GM21528 (cell line): ENCODE results near the gene PDE10A.

Source experiments
- ATAC-seq: cut with Tn5 transposase; IDR thresholded peaks from one replicate; pipeline ENCODE4 v1.9.1; 2021; ENCODE audit warnings: mild to moderate bottlenecking, moderate library complexity; ENCODE audit not compliant: unreplicated experiment, low FRiP score

The PDE10A gene

DNA sequence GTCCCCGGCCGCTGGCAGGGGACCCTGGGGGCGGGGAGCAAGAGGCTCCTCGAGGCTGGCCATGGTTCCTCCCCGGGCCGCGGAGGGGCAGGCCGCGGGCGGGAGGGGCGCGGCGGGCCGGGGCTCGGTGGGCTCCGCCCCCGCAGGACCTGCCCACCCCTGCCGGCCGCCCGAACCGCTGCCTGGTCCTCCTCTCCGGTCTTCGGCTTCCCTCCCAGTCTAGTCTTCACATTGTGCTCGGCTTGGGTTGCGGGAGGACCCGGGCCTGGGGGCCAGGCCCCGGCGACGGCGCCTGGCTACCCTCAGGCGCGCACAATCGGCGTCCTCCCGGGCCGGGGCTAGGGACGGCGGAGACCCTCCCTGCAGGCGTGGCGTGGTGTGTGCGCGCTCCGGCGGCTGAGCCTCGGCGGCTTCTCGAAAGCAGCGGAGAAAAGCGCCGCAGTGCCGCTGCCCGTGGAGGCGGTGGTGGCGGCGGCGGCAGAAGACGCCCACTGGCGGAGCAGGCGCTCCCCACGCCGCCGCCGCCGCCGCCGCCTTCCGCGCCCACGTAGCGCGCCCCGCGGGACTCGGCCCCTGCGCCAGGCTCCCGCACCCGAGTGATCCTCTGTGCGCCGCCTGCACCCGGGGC lies at the start of gene PDE10A:
PDE10A (minus strand) TSS at position 493 of the 628 bp plus-strand sequence; CDS start at position 63, 430 bp downstream.
- no peak for ATAC-seq

DNA sequence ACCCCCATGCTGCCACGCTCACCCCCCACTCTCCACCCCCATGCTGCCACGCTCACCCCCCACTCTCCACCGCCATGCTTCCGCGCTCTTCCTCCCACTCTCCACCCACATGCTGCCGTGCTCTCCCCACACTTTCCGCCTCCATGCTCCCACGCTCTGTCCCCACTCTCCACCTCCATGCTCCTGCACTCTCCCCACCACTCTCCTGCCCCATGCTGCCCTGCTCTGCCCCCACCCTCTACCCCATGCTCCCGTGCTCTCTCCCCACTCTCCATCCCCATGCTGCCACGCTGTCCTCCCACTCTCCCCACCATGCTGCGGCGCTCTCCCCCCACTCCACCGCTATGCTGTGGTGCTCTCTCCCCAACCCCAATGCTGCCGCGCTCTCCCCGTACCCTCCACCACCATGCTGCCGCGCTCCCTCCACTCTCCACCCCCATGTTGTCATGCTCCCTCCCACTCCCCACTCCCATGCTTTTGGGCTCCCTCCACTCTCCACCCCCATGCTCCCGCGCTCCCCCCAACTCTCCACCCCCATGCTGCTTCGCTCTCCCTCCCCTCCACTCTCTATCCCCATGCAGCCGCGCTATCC lies 46.0 kb upstream of the PDE10A start:
- ATAC-seq: no peak

DNA sequence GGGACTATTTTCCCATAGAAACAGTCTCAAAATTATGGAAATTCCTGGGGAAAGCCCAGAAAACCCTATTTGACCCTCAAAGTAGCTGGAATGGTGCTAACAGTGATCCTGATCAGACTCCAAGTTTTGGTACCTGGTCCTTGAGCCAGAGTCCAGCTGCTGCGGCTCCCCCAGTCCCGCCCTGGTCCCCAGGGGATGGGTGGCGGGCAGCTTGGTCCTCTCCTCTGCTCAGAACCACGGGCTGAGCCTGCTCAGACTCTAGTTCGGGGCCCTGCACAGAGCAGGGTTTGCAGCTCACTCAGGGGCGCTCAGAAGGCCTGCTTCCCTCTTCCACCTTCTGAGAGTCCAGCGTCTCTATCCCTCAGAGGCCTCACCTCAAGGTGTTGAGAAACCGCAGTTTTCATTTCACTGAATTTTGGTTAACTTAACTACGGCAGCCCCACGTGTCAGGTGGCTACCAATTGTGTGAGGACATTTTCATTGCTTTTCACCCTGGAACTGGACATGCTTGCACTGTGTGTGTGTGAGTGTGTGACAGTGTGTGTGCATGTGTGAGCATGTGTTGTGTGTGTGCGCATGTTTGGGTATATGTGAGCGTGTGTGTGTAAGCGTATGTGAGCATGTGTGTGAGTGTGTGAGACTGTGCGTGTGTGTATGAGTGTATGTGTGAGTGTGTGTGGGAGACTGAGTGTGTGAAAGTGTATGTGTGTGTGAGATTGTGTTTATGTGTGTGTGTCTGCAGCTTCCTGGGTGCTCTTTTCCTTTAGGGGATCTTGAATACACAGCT lies 44.2 kb upstream of the PDE10A start:
- ATAC-seq: no peak

DNA sequence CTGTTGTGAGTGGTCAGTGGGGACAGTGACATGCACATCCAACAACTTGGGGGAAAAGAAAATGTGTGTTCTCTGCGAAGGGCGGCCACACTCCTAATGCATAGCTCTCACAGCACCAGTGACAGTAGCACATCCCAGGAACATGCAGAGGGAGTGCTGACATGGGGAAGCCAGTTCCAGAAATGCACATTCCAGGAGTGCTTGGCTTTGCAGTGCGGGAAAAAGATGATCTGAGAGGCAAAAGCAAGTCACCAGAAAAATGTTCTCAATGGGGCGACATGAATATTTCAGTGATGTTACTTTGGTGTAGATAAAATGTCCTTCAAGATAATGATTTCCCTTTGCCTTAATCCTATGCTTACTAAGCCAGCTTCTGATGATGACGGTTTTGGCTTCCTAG lies 42.9 kb upstream of the PDE10A start:
- no peak for ATAC-seq

DNA sequence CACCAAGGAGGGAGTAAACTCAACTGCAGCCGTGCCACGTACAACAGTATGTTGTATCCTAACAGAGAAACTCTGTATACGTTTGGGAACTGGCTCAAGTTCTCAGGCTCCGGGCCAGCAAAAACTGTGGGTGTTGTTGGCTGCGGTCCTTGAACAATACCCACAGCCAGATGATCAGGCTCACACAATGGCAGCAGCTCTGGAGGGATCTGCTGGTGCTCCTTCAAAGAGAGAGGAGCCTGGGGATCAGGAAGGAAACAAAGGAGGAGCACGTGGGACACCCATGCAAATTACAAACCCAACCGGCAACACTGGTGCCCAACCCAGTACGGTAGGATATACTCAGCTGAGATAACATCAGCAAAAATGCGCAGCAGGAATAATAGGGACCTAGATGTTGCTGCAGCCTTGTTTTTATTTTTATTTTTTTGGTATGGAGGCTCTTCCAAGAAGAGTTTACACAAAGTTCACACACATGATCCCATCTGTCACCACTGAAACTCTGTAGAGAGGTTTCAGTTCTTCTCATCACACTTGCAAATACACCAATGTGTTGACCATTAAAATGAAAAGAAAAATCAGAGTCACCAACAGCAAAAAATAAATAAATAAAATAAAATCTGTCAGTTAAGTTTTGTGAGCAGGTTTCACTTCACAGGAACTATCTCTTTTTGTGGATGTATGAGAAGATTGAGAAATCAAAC lies 41.2 kb upstream of the PDE10A start:
- ATAC-seq: peak; percentile 46

DNA sequence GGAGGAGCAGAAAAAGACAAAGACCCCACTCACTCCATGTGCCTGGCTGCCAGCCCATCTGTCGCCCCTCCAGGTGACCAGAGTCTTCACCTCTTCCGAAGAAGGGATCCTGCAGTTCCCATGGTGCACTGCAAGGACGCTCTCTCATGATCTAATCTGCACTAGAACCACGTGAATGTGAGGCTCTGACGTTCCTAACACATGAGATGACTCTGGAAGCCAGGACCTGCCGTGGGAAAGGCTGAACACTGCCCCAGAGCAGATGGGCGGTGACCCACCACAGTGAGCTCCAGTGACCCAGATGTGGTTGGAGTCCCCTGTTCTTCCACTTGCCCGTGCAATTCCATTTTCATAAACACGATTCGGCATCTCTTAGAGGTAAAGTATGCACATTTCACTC lies 39.6 kb upstream of the PDE10A start:
- ATAC-seq: no peak

DNA sequence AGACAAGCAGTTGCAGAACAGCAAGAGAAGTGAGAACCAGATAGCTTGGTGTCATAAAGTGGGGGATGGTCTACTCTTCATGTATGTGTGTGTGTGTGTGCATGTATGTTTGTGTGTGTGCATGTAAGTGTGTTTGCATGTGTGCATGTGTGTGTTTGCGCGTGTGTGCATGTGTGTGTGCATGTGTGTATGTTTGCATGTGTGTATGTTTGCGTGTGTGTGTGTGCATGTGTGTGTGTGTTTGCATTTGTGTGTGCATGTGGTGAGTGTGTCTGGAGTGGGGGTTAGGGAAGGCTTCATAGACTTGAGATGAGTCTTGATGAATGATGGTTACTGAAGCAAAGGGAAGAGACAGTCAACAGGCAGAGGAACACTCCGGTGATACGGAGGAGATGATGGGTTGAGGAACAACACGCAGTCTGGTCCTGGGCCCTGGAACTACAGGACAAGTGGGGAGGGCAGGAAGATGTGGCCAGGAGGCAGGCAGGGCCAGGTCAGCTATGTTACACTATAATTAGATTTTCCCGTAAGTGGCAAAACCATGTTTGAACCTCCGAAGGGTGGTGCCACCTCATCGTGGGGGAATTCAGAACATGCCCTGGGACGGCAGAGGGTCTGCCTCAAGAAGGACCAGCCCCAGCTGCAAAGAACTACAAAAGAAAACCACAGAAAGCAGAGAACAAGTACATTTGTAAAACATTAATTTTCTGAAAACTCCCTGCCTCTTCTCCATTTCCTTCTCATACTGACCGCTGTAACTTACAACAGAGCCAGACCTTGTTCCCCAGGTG lies 38.7 kb upstream of the PDE10A start:
- peak; percentile 62 for ATAC-seq

DNA sequence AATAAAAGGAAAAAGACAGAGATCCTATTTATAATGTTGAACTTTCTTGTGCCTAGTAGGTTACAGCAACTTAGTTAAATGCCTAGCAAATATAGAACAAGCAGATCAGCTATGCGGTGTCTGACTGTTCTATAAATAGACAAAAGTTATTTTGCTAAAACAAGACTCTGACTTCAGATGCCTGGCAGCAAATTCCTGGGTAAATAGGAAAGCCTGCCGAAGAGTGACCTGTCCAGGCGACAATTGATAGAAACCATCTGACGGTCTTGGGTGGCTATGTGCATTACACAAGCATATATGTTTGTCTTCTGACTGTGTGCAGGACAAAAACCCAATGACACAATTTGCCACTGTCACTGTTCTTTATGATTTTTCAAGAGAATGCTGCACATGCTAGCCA lies 38.0 kb upstream of the PDE10A start:
- ATAC-seq: no peak

DNA sequence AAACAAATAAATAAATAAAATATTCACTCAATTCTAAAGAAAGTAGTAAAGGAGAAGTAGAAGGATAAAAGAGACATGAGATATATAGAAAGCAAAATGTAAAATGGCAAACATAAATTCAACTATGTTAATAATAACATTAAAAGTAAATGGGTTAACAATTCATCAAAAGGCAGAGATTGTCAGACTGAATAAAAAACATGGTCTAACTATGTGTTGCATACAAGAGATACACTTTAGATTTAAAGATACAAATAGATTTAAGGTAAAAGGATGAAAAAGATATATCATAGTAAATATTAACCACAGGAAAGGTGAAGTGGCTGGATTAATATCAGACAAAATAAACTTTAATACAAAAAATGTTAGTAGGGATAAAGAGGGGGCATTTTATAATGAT lies 35.8 kb upstream of the PDE10A start:
- no peak for ATAC-seq

DNA sequence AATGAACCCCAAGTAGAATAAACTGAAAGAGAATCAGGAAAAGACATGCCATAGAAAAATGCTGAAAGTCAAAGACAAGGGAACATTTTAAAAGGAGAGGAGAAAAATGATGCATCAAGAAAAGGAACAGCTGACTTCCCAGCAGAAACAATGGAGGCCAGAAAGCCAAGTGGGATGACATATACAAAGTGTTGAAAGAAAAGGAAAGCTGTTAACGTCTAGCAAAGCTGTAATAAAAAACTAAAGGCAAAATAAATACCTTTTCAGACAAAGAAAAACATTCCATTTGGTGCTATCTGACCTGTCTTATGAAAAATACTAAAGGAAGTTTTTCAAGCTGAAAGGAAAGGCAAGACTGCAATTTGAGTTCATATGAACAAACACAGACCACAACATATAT lies 34.1 kb upstream of the PDE10A start:
- no peak for ATAC-seq

DNA sequence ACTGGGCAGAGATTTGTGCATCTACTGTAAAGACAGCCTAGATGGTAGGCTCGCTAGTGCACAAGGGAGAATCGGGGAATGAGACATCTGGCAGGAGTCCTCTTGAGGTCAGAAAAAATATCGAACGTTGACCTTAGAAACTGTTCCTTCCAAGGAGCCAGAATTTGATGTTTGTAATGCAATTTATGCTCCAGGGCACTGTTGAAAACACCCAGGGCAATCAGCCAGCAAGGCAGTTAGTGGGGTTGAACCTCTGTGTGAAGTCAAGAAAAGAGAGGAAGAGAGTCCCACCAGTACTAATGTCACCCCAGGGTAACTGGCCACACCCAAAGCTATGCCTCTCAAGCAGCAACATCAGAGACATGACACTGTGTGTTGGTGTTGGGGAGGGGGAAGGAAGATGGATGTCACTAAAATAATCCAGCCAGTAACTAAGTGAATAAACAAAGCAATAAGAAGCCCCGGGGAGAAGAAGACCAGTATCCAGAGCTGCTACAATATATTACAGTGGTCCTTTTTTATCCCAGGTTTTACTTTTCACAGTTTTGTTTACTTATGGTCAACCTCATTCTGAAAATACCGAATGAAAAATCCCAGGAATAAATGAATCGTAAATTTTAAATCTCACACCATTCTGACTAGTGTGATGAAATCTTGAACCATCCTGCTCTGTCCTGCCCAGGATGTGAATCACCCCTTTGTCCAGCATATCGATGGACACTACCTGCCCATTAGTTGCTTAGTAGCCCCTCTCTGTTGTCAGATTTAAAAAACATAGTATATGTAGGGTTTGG lies 32.9 kb upstream of the PDE10A start:
- ATAC-seq: no peak

DNA sequence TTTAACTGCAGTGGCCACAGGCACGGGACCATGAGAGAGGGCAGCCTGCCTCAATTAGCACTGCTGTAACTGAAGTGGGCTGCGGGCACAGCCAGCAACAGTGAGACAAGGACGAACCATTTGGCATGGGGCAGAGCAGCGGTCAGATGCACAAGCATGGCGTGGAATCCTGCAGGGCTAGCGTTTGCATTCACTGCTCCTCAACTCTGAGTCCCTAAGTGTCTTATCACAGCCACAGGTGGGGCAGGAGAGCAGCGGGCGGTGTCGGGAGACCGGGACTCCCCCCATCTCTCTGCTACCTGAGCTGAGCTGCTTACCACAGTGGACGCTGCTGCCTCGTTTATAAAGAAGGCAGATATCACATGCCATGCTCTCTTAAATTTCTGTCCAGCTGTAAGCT lies 31.3 kb upstream of the PDE10A start:
- ATAC-seq: no peak

DNA sequence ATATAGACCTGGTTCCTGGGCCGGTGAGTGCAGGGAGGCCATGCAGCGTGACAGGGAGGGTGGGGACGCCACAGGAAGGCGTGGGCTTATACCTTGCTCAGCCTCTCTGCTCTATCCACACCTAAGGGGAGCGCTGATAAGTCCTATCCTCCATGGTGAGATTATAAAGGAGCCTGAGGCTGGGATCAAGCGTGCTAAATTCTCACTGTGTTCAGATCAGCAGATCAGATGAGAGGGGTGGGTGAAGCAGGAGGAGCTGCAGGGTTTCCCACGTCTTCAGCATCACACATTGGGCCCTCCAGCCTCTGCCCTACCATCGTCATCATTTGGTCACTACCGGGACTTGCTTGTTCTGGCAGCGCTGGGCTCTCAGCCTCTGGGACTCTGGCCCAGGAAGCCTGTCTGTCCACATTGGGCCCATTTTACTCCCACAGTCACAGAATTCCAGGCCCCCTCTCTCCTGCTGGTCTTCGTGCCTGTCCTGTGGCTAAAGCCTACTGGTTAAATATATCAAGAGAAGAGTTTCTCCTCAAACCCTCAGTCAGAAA lies 29.1 kb upstream of the PDE10A start:
- ATAC-seq: no peak

DNA sequence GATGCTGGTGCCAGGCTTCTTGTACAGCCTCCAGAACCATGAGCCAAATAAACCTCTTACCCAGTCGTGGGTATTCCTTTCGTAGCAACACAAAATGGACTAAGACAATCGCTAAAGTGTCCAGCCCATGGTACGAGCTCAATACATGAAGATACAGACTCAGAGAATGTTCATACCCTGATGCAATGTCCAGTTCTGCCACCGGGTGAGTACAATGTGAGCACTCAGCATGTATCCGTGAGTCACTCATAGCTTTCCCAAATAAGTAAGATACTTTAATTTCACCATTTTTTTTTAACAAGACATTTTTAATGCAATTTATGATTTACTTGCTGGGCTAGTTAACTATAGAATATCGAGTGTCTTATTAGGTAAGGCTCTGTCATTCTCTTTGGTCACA lies 26.7 kb upstream of the PDE10A start:
- no peak for ATAC-seq

DNA sequence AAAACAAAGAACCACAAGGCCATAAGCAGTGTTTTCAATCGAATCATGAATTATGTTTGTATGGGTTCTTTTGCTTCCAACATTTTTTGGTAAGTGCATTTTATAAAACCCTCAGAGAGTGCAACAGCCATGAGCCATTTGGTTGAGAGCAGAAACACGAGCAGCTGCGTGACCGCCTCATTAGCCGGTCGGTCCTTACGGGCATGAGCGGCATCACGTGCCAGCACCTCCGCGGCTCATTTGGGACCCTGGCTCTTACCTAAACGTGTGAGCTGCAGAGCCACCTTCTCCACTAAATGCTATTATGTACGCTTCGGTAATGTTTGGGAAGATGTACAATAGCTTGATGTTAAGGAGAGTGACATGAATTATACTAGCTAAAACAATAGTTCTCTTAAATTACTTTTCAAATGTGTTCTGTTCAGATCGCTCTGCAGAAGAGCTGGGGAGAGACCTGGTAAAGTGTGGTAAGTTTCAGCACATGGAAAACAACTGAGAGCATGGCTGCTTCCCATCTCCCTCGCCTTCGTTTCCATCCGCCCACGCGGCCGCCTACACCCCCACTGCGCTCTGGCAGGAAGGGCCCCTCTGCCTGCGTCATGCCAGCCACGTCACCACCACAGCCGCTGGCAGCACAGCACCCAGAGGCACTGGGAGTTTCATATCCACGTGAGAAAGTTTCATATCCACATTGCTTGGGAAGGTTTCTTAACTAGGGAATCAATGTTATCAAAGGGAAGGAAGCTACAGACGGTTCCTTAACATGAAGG lies 23.7 kb upstream of the PDE10A start:
- ATAC-seq: no peak

DNA sequence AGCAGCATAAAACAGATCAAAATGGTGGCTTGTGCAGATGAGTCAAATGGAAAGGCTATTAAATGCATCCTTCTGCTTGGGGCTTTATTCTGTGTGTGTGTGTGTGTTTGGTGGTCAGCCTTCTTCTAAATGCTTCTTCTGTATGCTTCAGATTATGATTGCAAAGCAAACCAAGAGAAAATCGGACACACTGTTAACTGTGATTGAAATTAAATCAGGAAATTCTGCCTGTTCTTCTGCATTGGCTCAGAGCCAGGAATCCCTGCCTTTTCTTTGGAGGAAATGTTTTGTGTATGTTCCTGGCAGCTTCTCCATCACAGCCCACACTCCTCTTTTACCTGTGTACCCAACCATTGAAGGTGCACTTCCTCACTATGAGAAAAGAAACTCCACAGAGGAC lies 22.3 kb upstream of the PDE10A start:
- no peak for ATAC-seq

DNA sequence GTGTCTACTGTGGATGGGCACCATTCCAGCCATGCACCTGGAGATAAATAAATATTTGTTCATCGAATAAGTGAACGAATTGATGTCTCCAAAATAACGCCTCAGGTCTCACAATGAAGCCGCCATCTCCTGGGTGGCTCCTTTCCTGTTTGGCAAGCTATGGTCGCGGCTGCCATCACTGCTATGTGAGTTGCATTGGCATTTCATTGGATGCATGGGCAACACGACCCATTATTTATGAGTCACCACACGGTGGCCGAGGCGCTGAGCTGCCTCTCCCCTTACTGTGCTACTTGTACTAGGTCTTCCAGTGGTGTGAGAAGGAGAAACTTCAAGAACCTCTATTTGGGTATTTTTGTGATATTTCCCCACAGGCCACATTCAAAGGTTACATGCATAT lies 21.3 kb upstream of the PDE10A start:
- ATAC-seq: no peak

DNA sequence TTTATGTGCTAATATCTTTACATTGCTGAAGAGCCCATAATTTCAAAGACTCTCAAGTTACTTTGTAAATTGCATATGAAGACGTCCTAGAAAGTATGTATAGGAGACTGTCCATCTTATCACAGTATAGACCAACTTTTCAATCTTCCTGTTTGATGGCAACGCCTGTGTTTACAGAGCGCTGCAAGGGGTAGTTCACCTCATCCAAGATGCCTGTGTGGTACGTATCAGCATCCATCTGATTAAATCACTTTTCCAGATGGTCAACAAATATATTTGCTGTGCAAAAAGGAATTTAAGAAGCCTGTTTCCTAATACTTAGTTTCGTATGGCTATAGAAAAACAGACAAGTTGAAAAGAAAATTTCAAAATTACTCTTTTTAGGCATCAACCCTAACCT lies 17.9 kb upstream of the PDE10A start:
- no peak for ATAC-seq

DNA sequence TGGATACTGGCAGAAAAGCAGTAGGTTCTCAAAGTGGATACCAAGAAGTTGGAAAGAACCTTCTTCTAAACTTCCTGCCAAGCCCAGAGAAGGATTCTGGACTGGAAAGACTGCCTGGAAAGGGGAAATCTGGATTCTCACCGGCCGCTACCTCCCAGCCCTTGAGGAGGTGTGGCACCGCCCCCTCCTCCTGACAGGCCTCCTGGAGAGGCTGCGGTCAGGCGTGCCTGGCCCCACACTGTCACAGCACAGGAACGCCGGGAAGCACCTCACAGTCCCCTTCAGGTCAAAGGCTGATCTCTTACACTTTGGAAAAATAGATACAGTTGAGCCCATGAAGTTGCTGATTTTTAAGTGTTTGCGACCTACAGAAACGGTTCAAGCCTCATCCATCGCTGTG lies 16.3 kb upstream of the PDE10A start:
- no peak for ATAC-seq
